ENCODE measurements around the gene RAD51B. TPM values are rescaled to one million over a fixed set of nuclear protein-coding genes. Genes with fewer than 3 reads are reported as not detected.

Gene RAD51B
- total RNA-seq, 1 experiment from 2014 or later: 16.7 TPM

GRCh38 chr14:67957946-67958345, 138.4 kb downstream of the RAD51B start:
- Histone ChIP-seq H3K9ac (ENCODE audit: extremely low read depth, insufficient read length, low read length) (no peak overlapping the region), H3K79me2 (ENCODE audit: insufficient read depth, low read length) (no peaks in the 10 kb centered on the region; the same call in 1 of the 2 replicates), H2AFZ (ENCODE audit: low read length) (no peak overlapping the region), H2AK5ac (ENCODE audit: insufficient read length, low read length) (no peak overlapping the region), H2BK5ac (ENCODE audit: insufficient read length, low read length) (no peak overlapping the region), H2BK15ac (ENCODE audit: low read depth, low read length) (no peak overlapping the region), H3K23ac (ENCODE audit: insufficient read length, low read depth, low read length) (no peak overlapping the region), H3K4me2 (ENCODE audit: insufficient read depth, insufficient read length, low read length) (no peak overlapping the region), H3K79me1 (ENCODE audit: insufficient read depth, low read depth, low read length, poor library complexity, severe bottlenecking) (no peaks in the 10 kb centered on the region), H3T11ph (ENCODE audit: low read length) (no peak overlapping the region), H2BK12ac (ENCODE audit: insufficient read length, low read depth, low read length) (no peak overlapping the region), H4K91ac (ENCODE audit: insufficient read length, low read depth, low read length) (no peak overlapping the region), H4K8ac (replicated peaks; ENCODE audit: insufficient read length, low read depth, low read length) (no peak overlapping the region), H2BK20ac (ENCODE audit: low read depth, low read length, poor library complexity, severe bottlenecking) (no peak overlapping the region), H3K9me3 (ENCODE audit: control insufficient read depth, low read depth, low read length) (no peaks in the 10 kb centered on the region), H3K56ac (ENCODE audit: insufficient read length, low read depth, low read length) (no peak overlapping the region), H2BK120ac (ENCODE audit: low read depth, low read length, poor library complexity, severe bottlenecking) (no peak overlapping the region), H3K23me2 (ENCODE audit: insufficient read length, low read depth, low read length, poor library complexity, severe bottlenecking) (no peaks in the 10 kb centered on the region), H3K4ac (ENCODE audit: low read depth, low read length) (no peak overlapping the region), H4K20me1 (ENCODE audit: control insufficient read depth, insufficient read depth, insufficient read length) (no peaks in the 10 kb centered on the region), H3K18ac (ENCODE audit: insufficient read length, low read depth, low read length) (no peak overlapping the region), H3K27me3 (ENCODE audit: insufficient read depth, low read length) (no peaks in the 10 kb centered on the region), H3K27ac (ENCODE audit: insufficient read length, low read depth, low read length) (no peak overlapping the region), H3K4me1 (ENCODE audit: insufficient read depth, low read length) (no peaks in the 10 kb centered on the region), H3K14ac (ENCODE audit: insufficient read depth, low read length) (no peak overlapping the region), H4K5ac (ENCODE audit: insufficient read length, low read depth, low read length) (no peak overlapping the region)
- Mint-ChIP-seq H3K9me3 (no peaks in the 10 kb centered on the region), H3K27ac (no peak overlapping the region), H3K4me1 (no peaks in the 10 kb centered on the region), H3K4me3 (no peak overlapping the region), H3K36me3 (ENCODE audit: insufficient read depth in 1 of 3, low read depth in 3 of 3) (no peaks in the 10 kb centered on the region), H3K27me3 (ENCODE audit: low read depth) (no peaks in the 10 kb centered on the region)
- no CpG with 5 or more reads among the region's 3 CpGs for WGBS (ENCODE audit: extremely low coverage, insufficient read length, low lambda C conversion rate)
- DNase-seq: no peak
- no peak for TF ChIP-seq CTCF (conservative IDR thresholded peaks at IDR 0.05)
